Measurements from ENCODE around the gene CPD.
A peak's percentile ranks its signal among the peaks of the same experiment; 100 is the strongest.
"Not testable (repeated sequence)": the region's sequence is repeated elsewhere in the genome, so short reads cannot be mapped to it uniquely, and the experiment has no call there.

The CPD gene

DNA sequence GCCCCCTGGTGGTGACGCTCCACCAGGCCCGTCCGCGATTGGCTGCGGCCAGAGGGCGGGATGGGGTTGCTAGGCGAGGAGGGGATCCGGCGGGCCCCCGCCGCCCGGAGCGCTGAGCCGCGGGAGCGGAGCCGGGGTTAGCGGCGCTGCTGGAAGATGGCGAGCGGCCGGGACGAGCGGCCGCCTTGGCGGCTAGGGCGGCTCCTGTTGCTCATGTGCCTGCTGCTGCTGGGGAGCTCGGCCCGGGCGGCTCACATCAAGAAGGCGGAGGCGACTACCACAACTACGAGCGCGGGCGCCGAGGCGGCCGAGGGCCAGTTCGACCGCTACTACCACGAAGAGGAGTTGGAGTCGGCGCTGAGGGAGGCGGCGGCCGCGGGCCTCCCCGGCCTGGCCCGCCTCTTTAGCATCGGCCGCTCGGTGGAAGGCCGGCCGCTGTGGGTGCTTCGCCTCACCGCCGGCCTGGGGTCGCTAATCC lies at the start of gene CPD:
CPD (plus strand) TSS at position 103 of the 478 bp plus-strand sequence; CDS start at position 157, 54 bp downstream.
- peak; percentile 97 to 98 for DNase-seq

DNA sequence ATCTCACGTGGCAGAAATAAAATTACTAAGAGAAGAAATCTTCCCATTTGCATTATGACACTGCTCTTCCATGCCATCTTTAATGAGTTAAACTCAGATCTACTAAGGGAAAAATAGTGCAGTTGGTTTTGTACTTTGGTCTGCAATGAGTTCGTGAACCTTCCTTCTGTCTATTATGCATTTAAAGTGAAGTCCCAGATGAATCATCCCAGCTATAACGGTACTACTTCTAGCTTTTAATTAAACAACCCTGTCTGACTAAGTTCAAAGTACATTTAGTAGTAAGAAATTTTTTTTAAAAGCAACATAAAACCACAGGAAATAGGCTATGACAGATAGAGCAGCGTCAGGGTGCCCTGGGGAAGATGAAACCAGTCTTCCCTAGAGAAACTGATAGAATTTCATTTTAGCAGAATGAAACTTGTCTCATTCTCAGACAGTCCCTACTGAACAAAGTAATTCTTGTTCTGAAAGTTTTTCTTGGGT lies 46.6 kb upstream of the CPD start:
- peak; percentile 53 to 61 for DNase-seq

DNA sequence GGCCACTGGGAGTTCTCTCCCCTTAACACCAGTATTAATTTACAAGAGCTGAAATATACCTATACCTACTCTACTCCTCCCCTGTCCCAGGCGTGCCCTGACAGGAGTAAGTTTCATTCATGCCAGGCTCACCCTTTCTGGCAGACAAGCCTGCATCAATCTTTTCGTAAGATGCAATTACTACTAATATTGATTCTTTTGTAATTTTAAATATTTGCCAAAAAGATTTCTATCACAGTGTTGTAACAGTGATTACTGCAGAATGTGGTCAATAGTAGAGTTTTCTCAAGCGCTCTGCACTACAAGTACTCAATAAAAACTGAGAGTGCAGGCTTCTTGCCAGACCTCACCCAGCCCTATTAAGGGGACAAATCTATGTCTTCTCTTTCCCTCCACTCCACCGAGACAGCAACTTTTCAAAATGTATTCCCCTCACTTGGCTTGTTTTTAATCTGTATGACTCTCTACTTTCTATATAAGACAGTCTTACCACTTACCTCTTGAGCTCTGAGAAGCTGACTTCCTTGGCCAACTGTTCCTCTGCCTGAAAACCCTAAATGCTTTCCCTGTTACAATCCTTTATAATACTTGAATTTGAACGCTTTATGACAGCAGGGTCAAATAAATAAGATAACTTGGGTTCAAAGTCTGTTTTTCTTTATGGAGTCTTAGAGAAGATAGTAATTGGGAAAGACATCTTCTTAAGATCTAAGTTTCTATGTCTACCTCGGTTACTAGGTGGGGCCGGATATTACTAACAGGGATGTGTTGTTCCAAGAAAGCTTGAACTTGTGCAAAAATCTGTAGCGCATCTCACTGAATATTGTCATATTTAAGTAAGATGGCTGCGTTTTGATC lies 45.0 kb upstream of the CPD start, which contains the start of gene TMIGD1:
TMIGD1 (minus strand) TSS at position 555 of the 858 bp plus-strand sequence. CDS start 1,924 bp downstream, outside the sequence.
- no peak for DNase-seq

DNA sequence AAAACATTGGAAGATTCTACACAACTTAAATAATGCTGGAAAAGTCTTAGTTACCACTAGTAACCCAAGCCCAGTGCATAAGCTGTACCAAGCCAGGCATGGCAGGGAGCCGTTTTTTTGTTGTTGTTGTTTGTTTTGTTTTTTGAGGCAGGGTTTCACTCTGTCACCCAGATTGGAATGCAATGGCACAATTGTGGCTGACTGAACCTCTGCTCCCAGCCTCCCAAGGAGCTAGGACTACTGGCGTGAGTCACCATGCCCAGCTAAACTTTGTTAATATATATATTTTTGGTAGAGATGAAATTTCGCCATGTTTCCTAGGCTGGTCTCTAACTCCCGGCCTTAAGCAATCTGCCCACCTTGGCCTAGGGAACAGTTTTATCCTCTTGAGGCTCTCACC lies 44.3 kb upstream of the CPD start:
- no peak for DNase-seq

DNA sequence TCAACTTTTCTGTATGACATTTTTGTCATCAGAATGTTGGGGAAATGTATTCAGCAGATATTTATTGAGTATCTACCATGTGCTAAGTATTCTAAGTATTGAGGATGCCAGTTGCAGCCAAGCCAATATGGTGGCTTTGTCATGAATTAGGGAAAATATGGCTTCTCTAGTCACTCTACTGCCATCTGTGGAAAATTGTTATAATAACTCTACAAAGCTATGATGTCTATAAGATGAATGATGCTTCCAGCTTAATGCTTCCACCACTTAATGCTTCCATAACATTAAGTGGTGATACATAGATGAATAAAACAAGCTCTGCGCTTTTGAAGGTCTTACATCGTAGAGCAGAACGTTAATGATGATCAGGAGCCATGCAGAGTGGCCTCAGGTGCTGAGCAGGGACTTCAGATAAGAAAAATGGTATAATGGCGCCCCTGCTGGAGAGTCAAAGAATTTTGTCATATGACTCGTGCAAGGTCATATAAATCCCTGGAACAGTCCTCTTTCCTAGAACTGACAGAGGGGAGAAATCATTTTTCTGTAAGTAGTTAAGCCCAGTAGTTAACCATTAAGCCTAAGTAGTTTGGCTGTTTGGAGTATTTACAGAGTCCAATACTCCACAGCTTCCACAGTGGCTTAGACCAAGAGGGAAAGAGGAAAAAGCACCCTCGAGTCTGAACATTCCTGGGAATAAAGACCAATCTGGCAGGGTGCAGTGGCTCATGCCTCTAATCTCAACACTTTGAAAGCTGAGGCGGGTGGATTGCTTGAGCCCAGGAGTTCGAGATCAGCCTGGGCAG lies 42.2 kb upstream of the CPD start:
- peak; percentile 67 to 69 for DNase-seq

DNA sequence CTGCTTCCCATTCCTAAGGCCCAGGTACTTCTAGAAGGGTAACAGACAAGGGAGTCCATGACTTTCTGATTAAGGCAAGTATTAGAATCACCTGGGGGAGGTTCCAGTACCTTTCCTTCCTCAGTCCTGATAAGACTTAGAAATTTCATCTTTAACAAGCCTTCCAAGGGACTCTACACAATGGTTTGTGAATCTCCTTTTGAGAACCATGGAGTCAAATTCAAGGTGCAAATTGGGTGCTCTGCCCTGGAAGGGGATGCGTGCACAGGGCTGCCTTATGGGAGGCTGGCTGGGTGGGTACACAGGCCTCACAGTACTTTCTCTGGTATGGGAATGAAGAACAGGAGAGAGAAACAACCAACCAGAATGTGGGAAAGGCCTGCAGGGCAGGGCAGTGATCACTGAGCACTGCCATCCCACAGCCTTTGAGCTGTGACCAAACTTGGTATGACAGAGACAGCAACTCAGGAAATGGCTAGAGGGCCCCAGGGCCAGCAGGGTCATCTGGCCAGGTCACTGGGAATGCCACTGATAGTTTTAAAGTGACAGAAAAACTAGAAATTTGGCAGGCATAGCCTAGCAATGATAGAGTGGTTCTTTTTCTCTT lies 41.2 kb upstream of the CPD start:
- no peak for DNase-seq

DNA sequence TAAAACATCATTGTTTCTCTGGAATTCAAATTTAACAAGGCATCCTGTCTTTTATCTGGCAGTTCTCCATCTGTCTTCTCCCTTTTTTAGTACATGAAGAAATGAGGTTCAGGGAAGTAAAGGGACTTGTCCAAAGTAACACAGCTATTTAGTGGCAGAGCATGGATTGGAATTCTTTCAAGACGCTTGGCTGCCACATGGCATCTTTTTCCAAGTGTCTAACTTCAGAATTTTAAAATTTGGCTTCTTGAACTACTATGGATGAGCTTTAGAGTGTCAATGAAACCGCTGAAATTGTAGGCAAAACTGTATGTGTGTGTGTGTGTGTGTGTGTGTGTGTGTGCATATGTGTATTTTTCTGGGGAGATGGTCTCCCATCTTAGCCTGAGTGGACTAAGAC lies 39.6 kb upstream of the CPD start:
- no peak for DNase-seq

DNA sequence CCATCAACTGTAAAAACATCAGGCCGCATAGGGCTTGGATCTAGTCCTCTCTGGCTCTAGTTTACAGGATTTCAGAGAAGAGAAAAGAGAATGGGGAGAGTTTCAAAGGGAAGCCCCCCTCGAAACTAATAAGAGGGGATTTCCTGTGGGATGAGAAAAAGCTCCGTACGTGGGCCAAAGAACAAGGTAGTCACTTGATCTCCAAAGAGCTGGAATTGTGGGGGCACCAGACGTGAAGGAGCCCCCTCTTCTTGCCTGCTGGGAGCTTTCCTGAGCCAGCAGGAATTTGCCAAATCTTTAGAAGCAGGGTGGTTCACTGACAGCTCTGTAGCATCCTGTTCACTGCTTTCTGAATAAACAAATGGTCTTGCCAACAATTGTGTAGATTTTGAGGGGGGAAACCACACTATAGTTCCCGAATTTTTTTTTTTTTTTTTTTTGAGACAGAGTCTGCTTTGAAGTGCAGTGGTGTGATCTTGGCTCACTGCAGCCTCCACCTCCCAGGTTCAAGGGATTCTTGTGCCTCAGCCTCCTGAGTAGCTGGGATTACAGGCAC lies 37.8 kb upstream of the CPD start:
- DNase-seq: no peak

DNA sequence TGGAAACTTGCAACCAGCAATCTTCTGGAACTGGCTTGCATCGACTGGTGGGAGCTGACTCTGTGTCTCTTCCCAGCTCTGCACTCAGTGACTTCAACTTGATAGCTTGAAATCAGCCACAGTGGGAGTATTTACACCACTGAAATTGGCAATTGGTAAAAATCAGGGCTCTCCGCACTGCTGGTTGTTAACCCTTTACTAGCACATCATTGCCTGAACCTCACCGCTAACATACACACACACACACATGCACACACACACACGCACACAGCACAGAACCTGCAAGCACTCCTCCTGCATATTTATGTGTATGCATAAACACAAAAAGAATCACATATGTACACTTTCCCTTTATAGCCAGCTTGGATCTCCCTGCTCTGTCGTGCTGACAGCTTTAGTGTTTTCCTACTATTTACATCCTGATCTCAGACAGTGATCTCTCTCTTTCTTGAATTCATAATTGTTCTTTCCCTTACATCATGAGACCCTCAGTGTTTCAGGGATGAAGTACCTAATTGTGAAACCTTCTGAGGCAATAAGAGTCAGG lies 37.0 kb upstream of the CPD start:
- DNase-seq: no peak

DNA sequence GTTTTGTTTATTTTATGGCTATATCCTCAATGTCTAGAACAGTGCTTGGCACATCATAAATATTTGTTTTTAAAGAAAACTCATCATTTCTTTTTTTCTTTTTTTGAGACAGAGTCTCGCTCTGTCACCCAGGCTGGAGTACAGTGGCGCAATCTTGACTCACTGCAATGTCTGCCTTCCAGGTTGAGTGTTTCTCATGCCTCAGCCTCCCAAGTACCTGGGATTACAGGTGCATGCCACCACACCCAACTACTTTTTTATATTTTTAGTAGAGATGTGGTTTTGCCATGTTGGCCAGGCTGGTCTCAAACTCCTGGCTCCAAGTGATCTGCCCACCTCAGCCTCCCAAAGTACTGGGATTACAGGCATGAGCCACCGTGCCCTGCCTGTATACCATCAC lies 35.5 kb upstream of the CPD start:
- DNase-seq: not testable (repeated sequence)

DNA sequence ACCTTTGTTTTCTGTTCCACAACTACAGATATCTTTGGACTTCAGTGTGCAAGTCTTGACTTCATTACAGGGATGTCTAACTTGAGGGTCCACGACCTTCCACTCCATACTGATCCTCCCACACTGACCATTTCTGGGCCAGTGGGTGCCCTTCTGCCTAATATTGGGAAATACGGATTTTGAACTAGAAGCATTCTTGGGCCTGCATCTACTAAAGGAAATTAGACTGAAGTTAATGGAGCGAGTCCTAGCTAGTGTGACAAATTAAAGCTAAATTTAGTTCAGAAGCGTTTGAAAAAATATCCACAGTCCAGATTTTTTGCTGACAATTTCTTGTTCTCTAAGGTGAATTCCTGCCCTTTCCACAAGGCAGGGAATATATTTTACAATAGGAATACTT lies 34.9 kb upstream of the CPD start:
- no peak for DNase-seq

DNA sequence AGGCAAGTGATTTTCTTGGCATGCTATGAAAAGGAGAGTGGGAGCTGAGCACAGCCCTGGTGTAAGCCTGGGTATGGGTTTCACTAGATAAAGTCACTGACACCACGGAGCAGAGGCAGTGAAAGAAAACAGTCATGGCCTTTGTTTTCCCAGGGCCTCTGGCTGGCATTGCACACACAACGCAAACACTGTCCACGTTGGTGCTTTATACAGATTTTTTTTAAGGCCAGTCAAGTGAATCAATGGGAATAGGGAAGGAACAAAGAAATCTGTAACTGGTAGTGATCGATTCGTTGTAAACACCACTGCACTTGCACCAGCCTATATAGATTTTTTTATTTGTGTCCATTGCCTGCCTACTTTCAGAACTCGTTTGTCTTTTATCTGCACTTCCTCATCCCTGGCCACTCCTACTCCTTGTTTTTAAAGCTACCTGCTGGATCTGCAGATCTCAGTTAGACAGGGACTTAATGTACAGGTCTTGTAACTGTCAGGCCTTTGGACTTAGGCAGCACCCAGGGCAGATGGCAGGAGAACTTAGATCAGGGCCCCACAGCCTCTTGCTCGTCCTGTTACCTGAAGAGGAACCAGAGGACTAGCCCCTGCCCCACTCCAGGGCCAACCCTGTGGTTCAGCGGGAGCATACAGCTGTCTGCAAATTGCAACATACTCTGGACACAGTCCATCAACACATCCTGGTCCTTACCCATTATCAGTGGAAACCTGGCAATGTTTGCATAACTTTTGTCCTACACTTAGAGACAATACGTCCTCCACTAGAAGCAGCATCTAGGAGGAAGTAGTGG lies 34.2 kb upstream of the CPD start:
- DNase-seq: no peak

DNA sequence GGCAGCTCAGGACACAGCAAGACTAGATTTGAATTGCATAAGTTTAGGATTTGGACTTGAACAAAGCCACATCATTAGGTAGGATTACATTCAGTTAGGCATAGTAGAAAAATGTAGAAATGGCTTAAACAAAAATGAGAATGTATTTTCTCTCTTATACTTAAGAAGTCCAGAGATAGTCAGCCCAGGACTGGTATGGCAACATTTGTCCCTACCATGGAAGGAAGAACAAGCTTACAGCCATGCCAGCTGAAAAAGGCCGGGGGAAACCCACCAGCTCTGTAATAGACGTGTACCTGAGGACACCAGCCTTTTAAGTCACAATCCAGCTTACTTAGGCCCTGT lies 33.7 kb upstream of the CPD start:
- no peak for DNase-seq

DNA sequence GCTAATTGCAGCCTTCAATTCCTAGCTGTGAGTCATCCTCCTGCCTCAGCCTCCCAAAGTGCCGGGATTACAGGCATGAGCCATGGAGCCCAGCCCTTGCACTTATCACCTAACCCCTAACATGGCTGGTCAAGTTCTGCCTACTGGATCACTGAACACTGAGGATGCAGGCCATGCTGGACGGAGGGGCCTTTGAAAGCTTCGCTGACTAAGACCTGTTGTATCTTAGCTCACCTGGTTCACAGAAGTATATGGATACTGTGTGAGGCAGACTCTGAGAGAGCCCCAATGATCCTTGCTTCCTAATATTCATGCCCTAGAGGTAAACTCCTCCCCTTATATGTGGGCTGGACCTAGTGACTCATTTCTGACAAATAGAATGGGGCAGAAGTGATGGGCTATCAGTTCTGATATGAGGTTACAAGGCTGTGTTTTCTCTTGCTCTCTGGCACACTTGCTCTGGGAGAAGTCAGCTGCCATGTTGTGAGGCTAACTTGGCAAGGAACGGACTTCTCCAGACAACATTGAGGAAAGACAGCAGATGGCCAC lies 33.1 kb upstream of the CPD start:
- peak in 1 of 2 donors; percentile 44 for DNase-seq

DNA sequence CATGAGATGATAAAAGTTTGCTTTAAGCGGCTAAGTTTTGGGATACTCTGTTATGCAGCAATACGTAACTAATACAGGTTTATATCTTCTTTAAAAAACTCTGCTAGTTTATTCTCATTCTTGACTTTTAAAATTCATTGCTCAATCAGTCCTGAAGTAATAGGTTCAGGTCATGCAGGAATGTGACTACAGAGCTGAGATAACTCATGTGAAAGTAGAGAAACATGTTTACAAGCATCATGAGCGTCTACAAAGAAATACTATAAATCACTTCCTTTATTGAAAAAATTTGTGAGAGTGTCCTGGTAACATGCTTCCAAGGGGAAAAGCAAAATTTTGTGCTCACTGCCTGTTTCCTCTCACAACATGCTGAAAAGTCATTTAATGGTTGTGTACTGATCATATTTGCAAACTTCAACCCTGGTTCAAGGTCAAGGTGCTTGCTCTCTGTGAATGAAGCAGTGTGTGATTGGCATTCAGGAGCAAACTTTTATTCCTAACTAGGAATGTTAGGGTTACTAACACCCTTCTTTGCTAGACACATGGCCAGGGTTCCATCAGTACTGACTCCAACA lies 32.4 kb upstream of the CPD start:
- no peak for DNase-seq

DNA sequence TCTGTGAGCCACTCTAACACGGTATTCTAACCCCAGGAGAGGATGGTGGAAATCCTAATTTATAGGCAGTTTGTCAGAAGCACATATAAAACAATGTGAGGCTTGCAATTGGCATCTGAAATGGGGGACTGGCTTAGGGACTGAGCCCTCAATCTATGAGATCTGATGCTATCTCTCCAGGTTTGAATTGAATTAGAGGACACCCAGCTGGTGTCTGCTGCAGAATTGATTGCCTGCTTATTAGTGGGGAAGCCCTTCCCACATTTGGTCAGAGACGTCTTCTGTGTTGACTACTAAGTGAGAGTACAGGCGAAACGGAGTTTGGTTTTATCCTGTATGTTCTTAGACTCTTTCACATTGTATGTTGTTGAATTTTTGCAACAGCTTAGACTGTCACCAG lies 31.2 kb upstream of the CPD start:
- DNase-seq: no peak

DNA sequence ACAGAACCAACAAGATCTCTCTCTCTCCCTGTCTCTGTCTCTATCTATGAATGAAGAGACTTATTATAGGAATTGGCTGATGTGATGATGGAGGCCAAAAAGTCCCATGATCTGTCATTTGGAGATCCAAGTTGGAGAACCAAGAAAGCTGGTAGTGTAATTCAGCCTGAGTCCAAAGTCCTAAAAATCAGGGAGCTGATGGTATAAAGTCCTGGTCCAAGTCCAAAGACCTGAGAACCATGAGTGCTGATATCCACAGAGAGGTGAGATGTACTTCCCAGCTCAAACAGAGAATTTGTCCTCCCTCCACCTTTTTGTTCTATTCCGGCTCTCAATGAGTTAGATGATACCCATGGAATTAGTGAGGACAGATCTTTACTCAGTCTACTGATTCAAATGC lies 29.5 kb upstream of the CPD start:
- DNase-seq: no peak

DNA sequence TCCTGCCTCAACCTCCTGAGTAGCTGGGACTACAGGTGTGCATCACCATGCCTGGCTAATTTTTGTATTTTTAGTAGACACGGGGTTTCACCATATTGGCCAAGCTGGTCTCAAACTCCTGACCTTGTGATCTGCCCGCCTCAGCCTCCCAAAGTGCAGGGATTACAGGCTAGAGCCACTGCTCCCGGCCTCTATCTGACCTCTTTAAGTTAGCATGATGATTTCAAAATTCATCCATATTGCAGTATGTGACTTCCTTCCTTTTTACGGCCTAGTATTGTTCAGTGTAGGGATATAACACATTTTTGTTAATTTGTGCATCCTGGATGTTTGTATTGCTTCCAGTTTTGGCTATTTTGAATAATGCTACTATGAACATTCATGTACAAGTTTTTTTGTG lies 27.5 kb upstream of the CPD start:
- DNase-seq: not testable (repeated sequence)

DNA sequence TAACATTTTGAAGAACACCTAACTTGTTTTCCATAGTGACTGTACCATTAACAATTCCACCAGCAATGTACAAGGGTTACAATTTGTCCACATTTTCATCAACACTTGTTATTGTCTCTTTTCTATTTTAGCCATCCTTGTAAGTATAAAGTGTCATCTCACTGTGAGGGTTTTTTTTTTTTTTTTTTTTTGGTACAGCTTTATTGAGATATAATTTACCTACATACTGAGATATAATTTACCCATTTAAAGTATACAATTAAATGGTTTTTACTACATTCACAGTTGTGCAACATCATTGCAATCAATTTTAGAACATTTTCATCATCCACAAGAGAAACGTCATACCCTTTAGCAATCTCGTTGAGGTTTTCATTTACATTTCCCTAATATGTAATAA lies 27.0 kb upstream of the CPD start:
- DNase-seq: no peak

DNA sequence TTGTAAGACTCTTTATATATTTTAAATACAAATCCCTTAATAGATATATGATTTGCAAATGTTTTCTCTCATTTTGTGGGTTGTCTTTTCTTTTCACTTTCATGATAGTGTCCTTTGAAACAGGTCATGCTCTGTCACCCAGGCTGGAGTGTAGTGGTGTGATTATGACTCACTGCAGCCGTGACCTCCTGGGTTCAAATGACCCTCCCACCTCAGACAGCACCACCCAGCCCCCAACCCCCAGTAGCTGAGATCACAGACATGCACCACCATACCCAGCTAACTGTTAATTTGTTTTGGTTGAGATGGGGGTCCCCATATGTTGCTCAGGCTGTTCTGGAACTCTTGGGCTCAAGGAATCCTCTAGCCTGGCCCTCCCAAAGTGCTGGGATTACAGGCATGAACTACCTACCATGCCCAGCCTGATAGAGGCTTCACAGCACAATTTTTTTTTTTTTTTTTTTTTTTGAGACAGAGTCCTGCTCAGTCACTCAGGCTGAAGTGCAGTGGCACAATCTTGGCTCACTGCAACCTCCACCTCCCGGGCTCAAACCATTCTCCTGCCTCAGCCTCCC lies 26.4 kb upstream of the CPD start:
- no peak for DNase-seq

DNA sequence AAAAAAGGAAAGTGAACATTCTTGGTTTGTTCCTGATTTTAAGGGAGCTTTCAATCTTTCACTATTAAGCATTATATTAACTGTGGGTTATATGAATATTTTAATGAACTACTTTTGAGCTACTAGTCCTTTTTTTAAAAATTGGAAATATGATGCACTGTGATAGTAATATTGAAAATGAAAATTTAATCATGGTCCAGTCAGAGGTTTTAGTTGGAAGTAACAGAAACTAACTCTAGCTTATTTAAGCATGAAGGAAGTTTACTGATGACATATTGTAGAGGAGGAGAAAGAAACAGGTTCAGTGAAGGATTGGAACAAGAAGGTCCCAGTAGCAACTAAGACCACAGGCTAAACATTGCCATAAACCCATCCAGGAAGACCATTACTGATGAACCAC lies 24.0 kb upstream of the CPD start:
- no peak for DNase-seq
